H1 (cell line): Measurements from ENCODE around the gene HACE1. TPM values are rescaled to one million over a fixed set of nuclear protein-coding genes. Genes with fewer than 3 reads are reported as not detected.

ENCODE experiments used
- CTCF ChIA-PET: fragments of 300-600 bp; sonication (Branson Sonifier 250); formaldehyde crosslinking; loops from one replicate; lab custom pipeline; 2021; ENCODE audit not compliant: partially characterized antibody; lab: Charles Lee
- POLR2A ChIA-PET: fragments of 300-600 bp; sonication (Branson Sonifier 250); formaldehyde crosslinking; loops from one replicate; lab custom pipeline; 2021; ENCODE audit warnings: inconsistent platforms; ENCODE audit not compliant: partially characterized antibody; lab: Charles Lee
- DNase-seq, 2 experiments: peaks; one replicate each; pipeline versions ENCODE4 v3.0.0 to v3.0.0-alpha.2; 2010 to 2022; ENCODE audit warnings: low spot score in 2 of 2, low read depth in 1 of 2, mixed read lengths in 1 of 2
- FAIRE-seq: peaks from 2 replicates; lab custom pipeline; 2011; peaks lifted over from hg19 to GRCh38; lab: Jason Lieb, UNC
- H2AFZ ChIP-seq: 2 replicates; pipeline ENCODE4 v1.8.1; 2012; ENCODE audit warnings: low read length, inconsistent platforms
- H2AK5ac ChIP-seq: 2 replicates; pipeline ENCODE4 v1.6.1; 2013; ENCODE audit warnings: low read depth, low read length
- H2BK120ac ChIP-seq: replicated peaks from 2 replicates; pipeline ENCODE3; 2013; ENCODE audit warnings: low read depth, low read length, inconsistent platforms
- H2BK12ac ChIP-seq: 2 replicates; pipeline ENCODE4 v1.6.1; 2013; ENCODE audit warnings: low read depth, low read length
- H2BK15ac ChIP-seq: 2 replicates; pipeline ENCODE4 v1.6.1; 2013; ENCODE audit warnings: low read length
- H2BK20ac ChIP-seq: 2 replicates; pipeline ENCODE4 v1.6.1; 2013; ENCODE audit warnings: low read length
- H2BK5ac ChIP-seq: 2 replicates; pipeline ENCODE4 v1.6.1; 2013; ENCODE audit warnings: low read depth, low read length
- H3K14ac ChIP-seq: 2 replicates; pipeline ENCODE4 v1.6.1; 2013; ENCODE audit warnings: inconsistent platforms; ENCODE audit not compliant: insufficient read length
- H3K18ac ChIP-seq: 2 replicates; pipeline ENCODE4 v1.6.1; 2013; ENCODE audit warnings: low read length; ENCODE audit errors: extremely low read depth
- H3K23ac ChIP-seq: 2 replicates; pipeline ENCODE4 v1.6.1; 2013; ENCODE audit warnings: inconsistent platforms; ENCODE audit not compliant: insufficient read length
- H3K23me2 ChIP-seq: 2 replicates; pipeline ENCODE4 v1.6.1; 2013; ENCODE audit warnings: low read depth, low read length
- H3K27ac ChIP-seq: 2 replicates; pipeline ENCODE4 v1.6.1; 2011; ENCODE audit warnings: low read depth, low read length, inconsistent platforms
- H3K27me3 ChIP-seq, 4 experiments: replicated peaks in 1 of 4; 1 replicate in 1 of 4; 2 replicates in 3 of 4; pipeline versions ENCODE4 v1.6.1 to v1.8.1; 2011 to 2013; ENCODE audit warnings: low read length in 3 of 4, mild to moderate bottlenecking in 3 of 4, inconsistent platforms in 2 of 4, mixed read lengths in 2 of 4, moderate library complexity in 1 of 4; ENCODE audit not compliant: control insufficient read depth in 3 of 4, insufficient read depth in 3 of 4; ENCODE audit errors: extremely low read depth in 1 of 4
- H3K36me3 ChIP-seq, 4 experiments: 2 replicates each; pipeline versions ENCODE4 v1.6.1 to v1.8.1; 2011 to 2013; ENCODE audit warnings: mild to moderate bottlenecking in 4 of 4, low read length in 3 of 4, moderate library complexity in 2 of 4, control low read depth in 1 of 4, inconsistent platforms in 1 of 4; ENCODE audit not compliant: insufficient read depth in 4 of 4, control insufficient read depth in 2 of 4
- H3K4ac ChIP-seq: replicated peaks from 2 replicates; pipeline ENCODE3; 2013; ENCODE audit warnings: low read length, low read depth, mixed read lengths, inconsistent platforms; ENCODE audit not compliant: insufficient read length
- H3K4me1 ChIP-seq, 4 experiments: replicated peaks in 1 of 4; 1 replicate in 1 of 4; 2 replicates in 3 of 4; pipeline versions ENCODE4 v1.6.1 to v1.8.1; 2011 to 2013; ENCODE audit warnings: low read length in 3 of 4, inconsistent platforms in 2 of 4, mixed read lengths in 1 of 4; ENCODE audit not compliant: insufficient read depth in 4 of 4, control insufficient read depth in 3 of 4
- H3K4me2 ChIP-seq, 2 experiments: 2 replicates each; pipeline versions ENCODE4 v1.6.1 to v1.8.1; 2011 to 2013; ENCODE audit warnings: low read depth in 2 of 2, low read length in 2 of 2, control low read depth in 1 of 2, inconsistent platforms in 1 of 2, mild to moderate bottlenecking in 1 of 2; ENCODE audit not compliant: insufficient read depth in 1 of 2
- H3K4me3 ChIP-seq, 4 experiments: fragments of 200-600, 300-600 bp in 1 of 4; sonication (generic), shearing (Covaris generic), sonication (Bioruptor Twin) in 1 of 4; 2 replicates each; pipeline versions ENCODE4 v1.5.1 to v1.8.1; 2011 to 2016; ENCODE audit warnings: low read length in 4 of 4, low read depth in 3 of 4, control low read depth in 2 of 4, inconsistent platforms in 2 of 4, mild to moderate bottlenecking in 2 of 4, mixed read lengths in 1 of 4, moderate library complexity in 1 of 4; ENCODE audit not compliant: insufficient read depth in 2 of 4; ENCODE audit errors: extremely low read depth in 1 of 4
- H3K56ac ChIP-seq: replicated peaks from 2 replicates; pipeline ENCODE3; 2013; ENCODE audit warnings: low read depth, mild to moderate bottlenecking, mixed read lengths, low read length, inconsistent platforms; ENCODE audit not compliant: insufficient read length
- H3K79me1 ChIP-seq: 2 replicates; pipeline ENCODE4 v1.6.1; 2013; ENCODE audit warnings: low read depth, low read length, control low read depth
- H3K79me2 ChIP-seq, 2 experiments: 2 replicates each; pipeline versions ENCODE4 v1.6.1 to v1.8.1; 2012 to 2013; ENCODE audit warnings: low read length in 2 of 2, mild to moderate bottlenecking in 2 of 2, inconsistent platforms in 1 of 2; ENCODE audit not compliant: insufficient read depth in 2 of 2, control insufficient read depth in 1 of 2
- H3K9ac ChIP-seq, 4 experiments: replicated peaks in 1 of 4; 1 replicate in 1 of 4; 2 replicates in 3 of 4; pipeline versions ENCODE4 v1.6.1 to v1.8.1; 2011 to 2013; ENCODE audit warnings: low read depth in 3 of 4, low read length in 3 of 4, control low read depth in 2 of 4, mild to moderate bottlenecking in 2 of 4, moderate library complexity in 2 of 4, inconsistent platforms in 1 of 4; ENCODE audit errors: extremely low read depth in 1 of 4
- H3K9me3 ChIP-seq, 2 experiments: 2 replicates each; pipeline versions ENCODE4 v1.6.1 to v1.8.1; 2012 to 2013; ENCODE audit warnings: mild to moderate bottlenecking in 2 of 2, moderate library complexity in 2 of 2, control low read depth in 1 of 2, inconsistent platforms in 1 of 2, low read depth in 1 of 2, low read length in 1 of 2, mixed read lengths in 1 of 2; ENCODE audit not compliant: insufficient read depth in 2 of 2
- H4K20me1 ChIP-seq, 2 experiments: replicated peaks in 1 of 2; 2 replicates each; pipeline versions ENCODE3 to v1.8.1; 2011 to 2013; ENCODE audit warnings: inconsistent platforms in 2 of 2, low read length in 2 of 2, mild to moderate bottlenecking in 1 of 2; ENCODE audit not compliant: insufficient read depth in 2 of 2, control insufficient read depth in 1 of 2
- H4K5ac ChIP-seq: 2 replicates; pipeline ENCODE4 v1.6.1; 2013; ENCODE audit warnings: low read length, low read depth, mixed read lengths, inconsistent platforms; ENCODE audit not compliant: insufficient read length
- H4K8ac ChIP-seq: 2 replicates; pipeline ENCODE4 v1.8.0; 2013; ENCODE audit warnings: mild to moderate bottlenecking, moderate library complexity, low read length, inconsistent platforms; ENCODE audit not compliant: insufficient read depth; ENCODE audit errors: extremely low read depth
- H4K91ac ChIP-seq: replicated peaks from 2 replicates; pipeline ENCODE3; 2013; ENCODE audit warnings: low read length, mixed read lengths, inconsistent platforms; ENCODE audit not compliant: insufficient read length
- BRCA1 ChIP-seq: IDR thresholded peaks from 2 replicates; pipeline ENCODE4 v1.6.1; 2012; ENCODE audit warnings: low read depth, low read length, improper control_type of control experiment
- HDAC2 ChIP-seq, 2 experiments: fragments of 300-600 bp in 1 of 2; sonication (generic) in 1 of 2; IDR thresholded peaks; 2 replicates each; pipeline ENCODE4 v1.6.1; 2011 to 2012; ENCODE audit warnings: low read depth in 2 of 2, low read length in 2 of 2, mild to moderate bottlenecking in 2 of 2, moderate library complexity in 2 of 2, borderline replicate concordance in 1 of 2, inconsistent platforms in 1 of 2
- HDAC6 ChIP-seq: IDR thresholded peaks from one replicate; pipeline ENCODE4 v1.7.1; 2012; ENCODE audit warnings: low read depth, mild to moderate bottlenecking, inconsistent platforms, low read length, moderate library complexity
- NRF1 ChIP-seq: IDR thresholded peaks from 2 replicates; pipeline ENCODE4 v1.6.1; 2011; ENCODE audit warnings: mild to moderate bottlenecking, low read depth, low read length, improper control_type of control experiment
- PHF8 ChIP-seq: fragments of 200-600 bp; sonication (generic); conservative IDR thresholded peaks from 2 replicates; pipeline ENCODE4 v1.7.1; 2012; ENCODE audit warnings: low read depth, mild to moderate bottlenecking, inconsistent platforms, low read length, moderate library complexity
- RAD21 ChIP-seq, 2 experiments: IDR thresholded peaks in 1 of 2; conservative IDR thresholded peaks in 1 of 2; 2 replicates each; pipeline ENCODE4 v1.6.1; 2011; ENCODE audit warnings: low read depth in 2 of 2, low read length in 2 of 2, improper control_type of control experiment in 1 of 2, inconsistent platforms in 1 of 2, mild to moderate bottlenecking in 1 of 2, moderate library complexity in 1 of 2
- SIRT6 ChIP-seq: IDR thresholded peaks from one replicate; pipeline ENCODE4 v1.7.1; 2012; ENCODE audit warnings: low read length, inconsistent platforms
- TCF12 ChIP-seq: IDR thresholded peaks from 2 replicates; pipeline ENCODE4 v1.6.1; 2011; ENCODE audit warnings: low read depth, mild to moderate bottlenecking, low read length
- YY1 ChIP-seq: IDR thresholded peaks from 2 replicates; pipeline ENCODE4 v1.6.1; 2011; ENCODE audit warnings: low read depth, mild to moderate bottlenecking, low read length
- WGBS, 2 experiments: shearing (Covaris generic) in 1 of 2; methylation state at CpG; one replicate each; pipeline versions ENCODE4 v1.1.6 to v1.1.7; 2013 to 2015; ENCODE audit warnings: low lambda C conversion rate in 2 of 2, mixed read lengths in 2 of 2, inconsistent platforms in 1 of 2, low coverage in 1 of 2, missing lambda C conversion rate in 1 of 2; ENCODE audit not compliant: insufficient replicate concordance in 2 of 2, insufficient coverage in 1 of 2, insufficient read length in 1 of 2; ENCODE audit errors: extremely low coverage in 1 of 2, missing lambda C conversion rate in 1 of 2; 5-methylcytosine and 5-hydroxymethylcytosine counted together
- polyA plus RNA-seq, 7 experiments: library from polyadenylated mRNA; depleted of rRNA in 3 of 7; stranded (reverse) in 5 of 7; unstranded in 2 of 7; fragments of >200 nt in 5 of 7; fragments of 200-250 nt in 2 of 7; gene quantifications; 1 replicate in 5 of 7; 2 replicates in 1 of 7; 4 replicates in 1 of 7; pipeline versions ENCODE4 v1.2.1 to v1.2.3, GENCODE V29; 2011 to 2013; ENCODE audit warnings: missing spikeins in 2 of 7, mixed read lengths in 2 of 7
- total RNA-seq: library from RNA; stranded (reverse); fragmentation: NEBNext Ultra II Directional; extraction: Animal tissue kit (Norgen Biotek cat#: 25700); gene quantifications from 2 replicates; pipeline ENCODE4 v1.2.1, GENCODE V29; 2021
- TF ChIP-seq, protein P1 (sequence below): IDR thresholded peaks from 2 replicates; pipeline ENCODE4 v1.6.1; 2011; ENCODE audit warnings: low read length, improper control_type of control experiment

HACE1 gene
- total and polyA plus RNA-seq, 2 of the 8 experiments (the other 6 are each of a cell fraction or from before 2014, with no cell fraction given), result 7.1 to 21.3 TPM

DNA sequence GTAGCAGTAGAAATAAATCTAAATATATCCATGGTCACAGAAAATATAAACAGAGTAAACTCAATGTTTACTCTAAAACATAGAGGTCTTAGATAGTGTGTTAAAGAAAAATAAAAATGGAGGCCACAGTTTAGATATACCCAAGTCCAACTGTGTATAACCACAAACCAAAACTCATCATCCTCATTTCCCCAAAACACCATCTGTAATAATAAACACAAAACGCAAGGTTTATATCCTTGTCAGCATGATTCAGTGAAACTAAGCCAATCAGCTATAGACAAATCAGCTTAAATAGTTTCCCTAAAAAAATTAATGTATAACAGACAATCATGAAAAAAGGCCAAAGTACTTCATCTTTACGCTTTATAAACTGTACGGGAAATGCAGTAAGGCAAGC is 2.7 kb upstream of the HACE1 start:
- no peaks in the 10 kb centered on the region for H3K9me3 ChIP-seq
- no peak overlapping the region for H2BK120ac ChIP-seq
- WGBS, 2 experiments, result 94% methylated on average over 3 of the region's 3 CpGs; no CpG with 5 or more reads in 1 of the 2 experiments
- ChIA-PET POLR2A (interaction anchor here (2.5 kb wide), 1 partner anchor 94 kb away, joined by 10 read pairs; the partner anchor contains the start of gene LIN28B), CTCF (interaction anchor here (0.7 to 1.1 kb wide), 2 partner anchors 11 to 215 kb away, joined by 3 to 6 read pairs; no protein-coding TSS in a partner anchor)
- FAIRE-seq, result no peak
- peaks cover 0 to 12% of the 10 kb centered on the region in 2 experiments; a peak in 2 of 4 replicates for H3K79me2 ChIP-seq
- H4K5ac ChIP-seq, result no peak overlapping the region
- no peaks in the 10 kb centered on the region; a peak in 1 of 7 replicates for H3K4me1 ChIP-seq
- no peaks in the 10 kb centered on the region for H4K20me1 ChIP-seq
- H2BK15ac ChIP-seq, result no peak overlapping the region
- no peak overlapping the region for H3K27ac ChIP-seq
- H3K27me3 ChIP-seq, result no peaks in the 10 kb centered on the region
- H2AFZ ChIP-seq, result no peak overlapping the region
- H2BK12ac ChIP-seq, result no peak overlapping the region
- TF ChIP-seq, protein P1, sequence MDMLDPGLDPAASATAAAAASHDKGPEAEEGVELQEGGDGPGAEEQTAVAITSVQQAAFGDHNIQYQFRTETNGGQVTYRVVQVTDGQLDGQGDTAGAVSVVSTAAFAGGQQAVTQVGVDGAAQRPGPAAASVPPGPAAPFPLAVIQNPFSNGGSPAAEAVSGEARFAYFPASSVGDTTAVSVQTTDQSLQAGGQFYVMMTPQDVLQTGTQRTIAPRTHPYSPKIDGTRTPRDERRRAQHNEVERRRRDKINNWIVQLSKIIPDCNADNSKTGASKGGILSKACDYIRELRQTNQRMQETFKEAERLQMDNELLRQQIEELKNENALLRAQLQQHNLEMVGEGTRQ, result no peak
- TF ChIP-seq HDAC6, result no peak
- TF ChIP-seq SIRT6, result no peak
- no peak for TF ChIP-seq NRF1
- TF ChIP-seq BRCA1, result no peak
- no peak for TF ChIP-seq TCF12
- no peak for TF ChIP-seq PHF8
- TF ChIP-seq RAD21 (IDR thresholded peaks at IDR 0.05 in 1 of 2, conservative IDR thresholded peaks at IDR 0.05 in 1 of 2; ENCODE audit: low read depth in 2 of 2, low read length in 2 of 2), result no peak
- TF ChIP-seq YY1, result no peak
- TF ChIP-seq HDAC2 (IDR thresholded peaks at IDR 0.05; ENCODE audit: borderline replicate concordance in 1 of 2, low read depth in 2 of 2, low read length in 2 of 2), result no peak
- H3K4me3 ChIP-seq, result no peak overlapping the region
- no peak overlapping the region for H3K23ac ChIP-seq
- H2BK5ac ChIP-seq, result no peak overlapping the region
- no peak overlapping the region for H3K9ac ChIP-seq
- H3K14ac ChIP-seq, result no peak overlapping the region
- no peak overlapping the region for H4K8ac ChIP-seq
- H3K79me1 ChIP-seq, result 0 out of 2 replicates have a peak, but pooled peaks cover 3% of the 10 kb centered on the region
- H3K4ac ChIP-seq, result no peak overlapping the region
- H3K18ac ChIP-seq, result no peak overlapping the region
- no peak overlapping the region for H4K91ac ChIP-seq
- H2BK20ac ChIP-seq, result no peak overlapping the region
- no peak overlapping the region for H3K4me2 ChIP-seq
- H3K36me3 ChIP-seq, result no peaks in the 10 kb centered on the region
- no peak for DNase-seq
- no peak overlapping the region for H3K56ac ChIP-seq
- H2AK5ac ChIP-seq, result no peak overlapping the region
- H3K23me2 ChIP-seq, result peaks cover 6% of the 10 kb centered on the region; the same call in 1 of the 2 replicates
